Measurements from ENCODE around the gene DUOXA1.

DNA sequence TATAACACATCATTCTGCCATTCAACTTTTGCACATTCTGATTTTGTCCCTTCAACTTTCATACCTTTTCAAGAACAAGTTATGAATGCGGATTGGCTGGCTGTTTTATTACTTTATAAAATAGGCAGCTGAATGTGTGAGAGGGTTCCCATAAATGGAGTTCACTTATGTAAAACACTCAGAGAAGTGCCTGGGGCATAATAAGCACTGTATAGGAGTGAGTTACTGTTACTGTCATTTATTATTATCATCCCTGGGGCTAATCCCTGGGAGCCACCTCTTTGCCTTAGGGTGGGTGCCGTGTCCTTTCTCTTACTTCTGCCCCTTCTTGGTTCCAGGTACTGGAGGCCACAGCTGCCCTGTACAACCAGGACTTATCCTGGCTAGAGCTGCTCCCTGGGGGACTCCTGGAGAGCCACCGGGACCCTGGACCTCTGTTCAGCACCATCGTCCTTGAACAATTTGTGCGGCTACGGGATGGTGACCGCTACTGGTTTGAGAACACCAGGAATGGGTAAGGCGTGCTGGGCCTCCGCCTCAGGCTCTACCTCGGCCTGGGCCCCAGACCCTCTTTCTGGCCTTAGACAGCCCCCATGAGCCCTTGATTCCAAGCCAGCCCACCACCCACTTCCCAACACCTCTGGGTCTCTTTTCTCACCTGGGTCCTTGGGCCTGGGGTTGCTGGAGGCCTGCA lies 11.0 kb upstream of the DUOXA1 start:
- TF ChIP-seq POLR2A (IDR thresholded peaks at IDR 0.05; ENCODE audit: low read length) (no peak), GATA1 (IDR thresholded peaks at IDR 0.05; ENCODE audit: low read depth, low read length) (no peak)
